ENCODE results near the gene PIK3CA. TPM values are rescaled to one million over a fixed set of nuclear protein-coding genes. Genes with fewer than 3 reads are reported as not detected.

Gene PIK3CA
- total and polyA plus RNA-seq, 10 of the 15 experiments (the other 5 are each of a cell fraction or from before 2014, with no cell fraction given), result 3.0 to 18.6 (median 9.0) TPM

DNA sequence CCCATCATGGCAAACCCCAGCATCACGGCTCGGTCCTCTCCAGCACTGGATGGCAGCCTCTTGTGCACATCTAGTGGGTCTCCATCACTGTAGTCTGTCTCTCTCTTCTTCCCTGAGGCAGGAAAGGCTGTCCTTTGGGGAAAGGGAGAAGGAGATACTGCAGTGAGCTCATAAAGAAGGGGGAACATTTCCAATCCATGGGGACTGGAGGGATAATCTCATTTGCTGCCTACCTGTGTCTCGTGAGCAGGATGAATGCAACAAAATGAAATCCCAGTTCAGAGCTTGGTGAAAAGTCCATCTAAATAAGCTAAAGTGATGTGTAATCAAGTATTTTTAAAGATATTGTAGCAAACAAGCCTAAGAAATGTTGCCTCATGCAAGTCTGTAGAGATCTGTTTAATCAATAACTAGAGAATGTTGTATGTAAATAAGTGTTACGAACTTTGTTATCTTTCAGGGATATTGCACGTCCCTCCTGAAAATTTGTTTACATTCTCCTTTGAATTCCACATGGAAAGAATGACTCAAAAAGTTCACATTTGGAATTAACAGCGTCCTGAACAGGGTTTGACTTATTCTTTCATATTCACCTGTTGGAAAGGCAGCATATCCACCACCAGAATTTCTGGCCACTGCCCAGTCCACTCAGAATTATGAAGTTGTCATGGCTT lies 102.8 kb downstream of the PIK3CA start, which contains the start of gene KCNMB3:
KCNMB3 (minus strand) TSS at position 312 of the 674 bp plus-strand sequence; CDS start at position 188, 124 bp downstream.
- no peaks in the 10 kb centered on the region for H4K20me1 ChIP-seq (ENCODE audit: control insufficient read depth, insufficient read depth)
- in situ Hi-C loops (cut with MboI), result no loop called here
- H3K27me3 ChIP-seq (replicated peaks in 1 of 2; ENCODE audit: control insufficient read depth in 2 of 2, insufficient read depth in 2 of 2, low read length in 1 of 2), result no peaks in the 10 kb centered on the region
- no peak for ATAC-seq
- H3K4me2 ChIP-seq (ENCODE audit: control insufficient read depth, insufficient read depth), result no peak within 1 kb of the TSS
- intact Hi-C loops (cut with micrococcal nuclease; ENCODE audit: unreplicated experiment), result no loop called here
- no peaks in the 10 kb centered on the region; a peak in 1 of 4 replicates for H3K36me3 ChIP-seq (ENCODE audit: control insufficient read depth in 2 of 2, insufficient read depth in 2 of 2, low read length in 1 of 2)
- CTCF ChIA-PET, result no interaction called here
- SMC1A ChIA-PET (ENCODE audit: uncharacterized antibody, unreplicated experiment), result interaction anchor here (0.8 kb wide), 1 partner anchor 21 kb away, joined by 3 read pairs; no protein-coding TSS in a partner anchor
- WGBS (ENCODE audit: insufficient coverage, insufficient replicate concordance, low lambda C conversion rate, missing lambda C conversion rate), result 86% methylated on average over 6 of the region's 6 CpGs
- H3K4me3 ChIP-seq, result no peak within 1 kb of the TSS
- POLR2A ChIA-PET, result no interaction called here
- H3K27ac ChIP-seq (ENCODE audit: control insufficient read depth, insufficient read depth), result no peak within 1 kb of the TSS
- no peaks in the 10 kb centered on the region for H3K4me1 ChIP-seq (ENCODE audit: control insufficient read depth, insufficient read depth, low read length)
- H3K9me3 ChIP-seq (replicated peaks; ENCODE audit: control insufficient read depth, insufficient read depth, low read length), result no peaks in the 10 kb centered on the region
- no TSS peak for BruUV-seq (replicated peaks)
- no peak within 1 kb of the TSS for H2AFZ ChIP-seq (ENCODE audit: control insufficient read depth, low read depth, low read length)
- no peak for DNase-seq (ENCODE audit: low read depth, low spot score)
- H3K79me2 ChIP-seq (ENCODE audit: control insufficient read depth, insufficient read depth, low read length), result no peaks in the 10 kb centered on the region
- RAD21 ChIA-PET (ENCODE audit: unreplicated experiment), result no interaction called here
- H3K9ac ChIP-seq (ENCODE audit: control insufficient read depth, insufficient read depth, low read length), result no peak within 1 kb of the TSS
- FAIRE-seq, result no peak
- TF ChIP-seq RBBP5 (conservative IDR thresholded peaks at IDR 0.05), result no peak
- TF ChIP-seq SMC3 (IDR thresholded peaks at IDR 0.05; ENCODE audit: borderline replicate concordance, low read length), result no peak
- no peak for TF ChIP-seq MYC (IDR thresholded peaks at IDR 0.05; ENCODE audit: insufficient read depth, insufficient read length, insufficient replicate concordance, low read length, severe bottlenecking)
- TF ChIP-seq PAX8 (IDR thresholded peaks at IDR 0.05), result no peak
- TF ChIP-seq IKZF2 (IDR thresholded peaks at IDR 0.05), result no peak
- no peak for TF ChIP-seq FOS (IDR thresholded peaks at IDR 0.05; ENCODE audit: borderline replicate concordance, extremely low read depth, insufficient read length)
- TF ChIP-seq, protein P1, sequence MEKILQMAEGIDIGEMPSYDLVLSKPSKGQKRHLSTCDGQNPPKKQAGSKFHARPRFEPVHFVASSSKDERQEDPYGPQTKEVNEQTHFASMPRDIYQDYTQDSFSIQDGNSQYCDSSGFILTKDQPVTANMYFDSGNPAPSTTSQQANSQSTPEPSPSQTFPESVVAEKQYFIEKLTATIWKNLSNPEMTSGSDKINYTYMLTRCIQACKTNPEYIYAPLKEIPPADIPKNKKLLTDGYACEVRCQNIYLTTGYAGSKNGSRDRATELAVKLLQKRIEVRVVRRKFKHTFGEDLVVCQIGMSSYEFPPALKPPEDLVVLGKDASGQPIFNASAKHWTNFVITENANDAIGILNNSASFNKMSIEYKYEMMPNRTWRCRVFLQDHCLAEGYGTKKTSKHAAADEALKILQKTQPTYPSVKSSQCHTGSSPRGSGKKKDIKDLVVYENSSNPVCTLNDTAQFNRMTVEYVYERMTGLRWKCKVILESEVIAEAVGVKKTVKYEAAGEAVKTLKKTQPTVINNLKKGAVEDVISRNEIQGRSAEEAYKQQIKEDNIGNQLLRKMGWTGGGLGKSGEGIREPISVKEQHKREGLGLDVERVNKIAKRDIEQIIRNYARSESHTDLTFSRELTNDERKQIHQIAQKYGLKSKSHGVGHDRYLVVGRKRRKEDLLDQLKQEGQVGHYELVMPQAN (conservative IDR thresholded peaks at IDR 0.05), result no peak
- no peak for TF ChIP-seq RB1 (IDR thresholded peaks at IDR 0.05; ENCODE audit: borderline replicate concordance)
- TF ChIP-seq, protein P2, sequence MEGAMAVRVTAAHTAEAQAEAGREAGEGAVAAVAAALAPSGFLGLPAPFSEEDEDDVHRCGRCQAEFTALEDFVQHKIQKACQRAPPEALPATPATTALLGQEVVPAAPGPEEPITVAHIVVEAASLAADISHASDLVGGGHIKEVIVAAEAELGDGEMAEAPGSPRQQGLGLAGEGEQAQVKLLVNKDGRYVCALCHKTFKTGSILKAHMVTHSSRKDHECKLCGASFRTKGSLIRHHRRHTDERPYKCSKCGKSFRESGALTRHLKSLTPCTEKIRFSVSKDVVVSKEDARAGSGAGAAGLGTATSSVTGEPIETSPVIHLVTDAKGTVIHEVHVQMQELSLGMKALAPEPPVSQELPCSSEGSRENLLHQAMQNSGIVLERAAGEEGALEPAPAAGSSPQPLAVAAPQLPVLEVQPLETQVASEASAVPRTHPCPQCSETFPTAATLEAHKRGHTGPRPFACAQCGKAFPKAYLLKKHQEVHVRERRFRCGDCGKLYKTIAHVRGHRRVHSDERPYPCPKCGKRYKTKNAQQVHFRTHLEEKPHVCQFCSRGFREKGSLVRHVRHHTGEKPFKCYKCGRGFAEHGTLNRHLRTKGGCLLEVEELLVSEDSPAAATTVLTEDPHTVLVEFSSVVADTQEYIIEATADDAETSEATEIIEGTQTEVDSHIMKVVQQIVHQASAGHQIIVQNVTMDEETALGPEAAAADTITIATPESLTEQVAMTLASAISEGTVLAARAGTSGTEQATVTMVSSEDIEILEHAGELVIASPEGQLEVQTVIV (IDR thresholded peaks at IDR 0.05; ENCODE audit: borderline replicate concordance, partially characterized antibody), result no peak
- no peak for TF ChIP-seq ETV6 (conservative IDR thresholded peaks at IDR 0.05 in 1 of 2, IDR thresholded peaks at IDR 0.05 in 1 of 2; ENCODE audit: borderline replicate concordance in 1 of 2, low read depth in 1 of 2)
- TF ChIP-seq TBL1XR1 (IDR thresholded peaks at IDR 0.05; ENCODE audit: low read depth, low read length), result no peak
- TF ChIP-seq, protein P3, sequence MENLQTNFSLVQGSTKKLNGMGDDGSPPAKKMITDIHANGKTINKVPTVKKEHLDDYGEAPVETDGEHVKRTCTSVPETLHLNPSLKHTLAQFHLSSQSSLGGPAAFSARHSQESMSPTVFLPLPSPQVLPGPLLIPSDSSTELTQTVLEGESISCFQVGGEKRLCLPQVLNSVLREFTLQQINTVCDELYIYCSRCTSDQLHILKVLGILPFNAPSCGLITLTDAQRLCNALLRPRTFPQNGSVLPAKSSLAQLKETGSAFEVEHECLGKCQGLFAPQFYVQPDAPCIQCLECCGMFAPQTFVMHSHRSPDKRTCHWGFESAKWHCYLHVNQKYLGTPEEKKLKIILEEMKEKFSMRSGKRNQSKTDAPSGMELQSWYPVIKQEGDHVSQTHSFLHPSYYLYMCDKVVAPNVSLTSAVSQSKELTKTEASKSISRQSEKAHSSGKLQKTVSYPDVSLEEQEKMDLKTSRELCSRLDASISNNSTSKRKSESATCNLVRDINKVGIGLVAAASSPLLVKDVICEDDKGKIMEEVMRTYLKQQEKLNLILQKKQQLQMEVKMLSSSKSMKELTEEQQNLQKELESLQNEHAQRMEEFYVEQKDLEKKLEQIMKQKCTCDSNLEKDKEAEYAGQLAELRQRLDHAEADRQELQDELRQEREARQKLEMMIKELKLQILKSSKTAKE (IDR thresholded peaks at IDR 0.05; ENCODE audit: low read depth, poor library complexity, severe bottlenecking), result no peak

All from GM12878 (cell line).